ENCODE measurements around the gene LAMP5.

The LAMP5 gene

DNA sequence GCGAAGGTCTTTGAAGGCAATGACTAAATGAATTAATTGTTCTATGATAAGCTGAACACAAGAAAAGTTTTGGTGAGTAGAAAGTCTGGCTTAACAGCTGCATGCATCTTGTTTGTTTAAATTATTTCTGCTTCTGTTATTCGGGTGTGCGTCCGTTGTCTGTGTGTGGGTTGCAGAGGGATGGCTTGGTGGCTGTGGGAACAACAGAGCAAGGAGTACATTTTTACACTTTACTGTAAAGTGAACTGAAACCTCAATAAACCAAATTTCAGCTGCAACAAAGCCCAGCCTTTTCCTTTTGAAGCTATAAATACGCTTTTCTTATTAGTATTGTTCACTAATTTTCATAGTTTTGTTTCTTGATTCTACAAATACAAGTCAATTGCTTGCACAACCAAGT is 3.5 kb upstream of the LAMP5 start:
- H3K4me1 ChIP-seq (ENCODE audit: control insufficient read depth, insufficient read depth, low read length, unreplicated experiment) = peaks cover 3% of the 10 kb centered on the region
- no peak overlapping the region for H3K27ac ChIP-seq (ENCODE audit: low read depth, low read length)
- H2AFZ ChIP-seq (ENCODE audit: low read length, unreplicated experiment) = no peak overlapping the region
- H3K79me2 ChIP-seq (ENCODE audit: control insufficient read depth, insufficient read depth, low read length, unreplicated experiment) = no peaks in the 10 kb centered on the region
- no peaks in the 10 kb centered on the region for H3K36me3 ChIP-seq (ENCODE audit: insufficient read depth, low read length)
- H3K4me3 ChIP-seq (ENCODE audit: low read depth, low read length) = no peak overlapping the region
- peaks cover 100% of the 10 kb centered on the region for H3K27me3 ChIP-seq (ENCODE audit: insufficient read depth, low read length)

DNA sequence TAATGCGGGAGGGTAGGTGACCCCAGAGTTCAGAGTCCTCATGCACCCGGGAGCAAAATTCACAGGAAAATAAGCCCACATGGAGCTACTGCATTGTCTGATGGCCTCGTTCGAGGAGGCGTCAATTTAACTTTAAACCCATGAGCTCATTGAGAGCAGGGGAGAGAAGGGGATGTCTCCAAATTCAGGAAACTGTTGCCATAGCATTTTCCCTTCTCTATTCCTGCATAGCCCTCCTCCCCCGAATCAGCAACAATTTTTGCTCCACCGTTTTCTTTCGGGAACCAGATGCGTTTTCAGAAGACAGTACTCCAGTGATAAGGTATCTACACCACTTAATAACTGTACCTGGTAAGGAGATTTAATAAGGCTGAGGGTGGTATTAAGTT is 324 bp upstream of the LAMP5 start:
- H3K4me3 ChIP-seq (ENCODE audit: low read depth, low read length) = no peak overlapping the region
- no peak overlapping the region for H3K27ac ChIP-seq (ENCODE audit: low read depth, low read length)
- H2AFZ ChIP-seq (ENCODE audit: low read length, unreplicated experiment) = no peak overlapping the region
- H3K4me1 ChIP-seq (ENCODE audit: control insufficient read depth, insufficient read depth, low read length, unreplicated experiment) = peaks cover 3% of the 10 kb centered on the region
- H3K79me2 ChIP-seq (ENCODE audit: control insufficient read depth, insufficient read depth, low read length, unreplicated experiment) = no peaks in the 10 kb centered on the region
- H3K36me3 ChIP-seq (ENCODE audit: insufficient read depth, low read length) = no peaks in the 10 kb centered on the region
- peaks cover 100% of the 10 kb centered on the region for H3K27me3 ChIP-seq (ENCODE audit: insufficient read depth, low read length)

DNA sequence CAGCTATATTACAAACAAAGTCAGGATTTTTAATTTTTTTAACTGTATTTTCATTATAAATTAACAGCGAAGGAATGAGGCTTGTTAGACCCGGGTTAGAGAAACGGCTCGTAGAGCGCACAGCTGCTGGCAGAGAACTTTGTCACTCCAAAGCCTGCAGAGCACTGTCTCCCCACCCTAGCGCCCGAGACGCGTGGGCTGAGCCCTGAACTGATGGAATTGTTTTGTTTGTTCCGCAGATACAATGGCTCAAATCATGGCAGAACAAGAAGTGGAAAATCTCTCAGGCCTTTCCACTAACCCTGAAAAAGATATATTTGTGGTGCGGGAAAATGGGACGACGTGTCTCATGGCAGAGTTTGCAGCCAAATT is 810 bp downstream of the LAMP5 start:
- Histone ChIP-seq H3K79me2 (ENCODE audit: control insufficient read depth, insufficient read depth, low read length, unreplicated experiment) (no peaks in the 10 kb centered on the region), H3K27me3 (ENCODE audit: insufficient read depth, low read length) (peaks cover 100% of the 10 kb centered on the region), H3K27ac (ENCODE audit: low read depth, low read length) (no peak overlapping the region)

DNA sequence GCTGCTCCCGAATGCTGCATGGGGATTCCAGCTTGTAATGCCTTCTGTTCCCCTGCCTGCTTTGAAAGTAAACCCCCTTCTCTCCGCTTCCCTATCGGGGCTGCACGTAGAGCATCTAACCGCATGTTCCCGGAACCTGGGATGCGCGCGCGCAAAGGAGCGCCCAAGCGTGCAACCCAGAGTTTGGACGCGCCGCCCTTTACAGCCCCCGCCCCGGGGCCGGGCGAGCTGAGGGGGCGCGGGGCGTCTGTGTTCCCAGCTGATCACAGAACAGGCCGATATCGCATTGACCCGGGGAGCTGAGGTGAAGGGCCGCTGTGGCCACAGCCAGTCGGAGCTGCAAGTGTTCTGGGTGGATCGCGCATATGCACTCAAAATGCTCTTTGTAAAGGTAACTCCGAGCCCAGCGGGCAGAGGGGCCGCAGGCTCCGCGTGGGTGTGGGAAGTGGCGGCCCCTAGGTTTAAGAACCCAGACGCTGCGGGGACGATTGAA is 1.4 kb downstream of the LAMP5 start:
- H3K36me3 ChIP-seq (ENCODE audit: insufficient read depth, low read length) = no peaks in the 10 kb centered on the region
- no peak overlapping the region for H3K27ac ChIP-seq (ENCODE audit: low read depth, low read length)
- H2AFZ ChIP-seq (ENCODE audit: low read length, unreplicated experiment) = no peak overlapping the region
- peaks cover 3% of the 10 kb centered on the region for H3K4me1 ChIP-seq (ENCODE audit: control insufficient read depth, insufficient read depth, low read length, unreplicated experiment)
- H3K27me3 ChIP-seq (ENCODE audit: insufficient read depth, low read length) = peaks cover 100% of the 10 kb centered on the region
- H3K4me3 ChIP-seq (ENCODE audit: low read depth, low read length) = peak overlapping the region; percentile 15; the same call in 1 of the 2 replicates
- H3K79me2 ChIP-seq (ENCODE audit: control insufficient read depth, insufficient read depth, low read length, unreplicated experiment) = no peaks in the 10 kb centered on the region

More for the DNA sequence above, 810 bp downstream of the LAMP5 start:
- Histone ChIP-seq H3K4me1 (ENCODE audit: control insufficient read depth, insufficient read depth, low read length, unreplicated experiment) (peaks cover 3% of the 10 kb centered on the region), H3K36me3 (ENCODE audit: insufficient read depth, low read length) (no peaks in the 10 kb centered on the region), H3K4me3 (ENCODE audit: low read depth, low read length) (peak overlapping the region; percentile 13; the same call in 1 of the 2 replicates), H2AFZ (ENCODE audit: low read length, unreplicated experiment) (no peak overlapping the region)

DNA sequence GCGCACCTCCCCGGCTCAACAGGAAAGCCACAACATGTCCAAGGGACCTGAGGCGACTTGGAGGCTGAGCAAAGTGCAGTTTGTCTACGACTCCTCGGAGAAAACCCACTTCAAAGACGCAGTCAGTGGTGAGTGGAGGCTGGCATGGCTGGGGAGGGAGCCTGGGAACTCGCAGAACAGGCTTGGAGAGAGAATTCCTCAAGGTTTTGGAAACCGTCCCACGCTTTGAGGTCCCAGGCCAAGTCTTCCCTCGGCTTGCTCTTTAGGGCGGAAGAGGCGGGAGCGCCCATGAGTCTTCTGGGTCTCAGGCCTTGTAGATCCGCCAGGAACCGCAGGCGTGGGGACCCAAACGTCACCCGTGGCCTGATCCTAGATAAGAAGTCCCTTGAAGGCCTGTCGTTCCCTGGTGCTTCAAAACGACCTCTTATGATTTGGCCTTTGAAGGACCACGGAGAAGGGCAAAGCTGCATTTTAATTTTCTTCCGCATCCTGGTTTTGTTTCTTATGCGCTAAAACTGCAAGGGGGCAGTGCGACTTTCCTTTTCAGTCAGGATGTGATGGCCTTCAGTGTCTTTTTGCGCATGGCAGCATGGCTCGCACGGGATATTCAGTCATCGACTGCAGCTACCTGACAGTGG is 2.0 kb downstream of the LAMP5 start:
- peaks cover 98% of the 10 kb centered on the region for H3K27me3 ChIP-seq (ENCODE audit: insufficient read depth, low read length)
- H3K4me3 ChIP-seq (ENCODE audit: low read depth, low read length) = peak overlapping the region; percentile 15; the same call in 1 of the 2 replicates

DNA sequence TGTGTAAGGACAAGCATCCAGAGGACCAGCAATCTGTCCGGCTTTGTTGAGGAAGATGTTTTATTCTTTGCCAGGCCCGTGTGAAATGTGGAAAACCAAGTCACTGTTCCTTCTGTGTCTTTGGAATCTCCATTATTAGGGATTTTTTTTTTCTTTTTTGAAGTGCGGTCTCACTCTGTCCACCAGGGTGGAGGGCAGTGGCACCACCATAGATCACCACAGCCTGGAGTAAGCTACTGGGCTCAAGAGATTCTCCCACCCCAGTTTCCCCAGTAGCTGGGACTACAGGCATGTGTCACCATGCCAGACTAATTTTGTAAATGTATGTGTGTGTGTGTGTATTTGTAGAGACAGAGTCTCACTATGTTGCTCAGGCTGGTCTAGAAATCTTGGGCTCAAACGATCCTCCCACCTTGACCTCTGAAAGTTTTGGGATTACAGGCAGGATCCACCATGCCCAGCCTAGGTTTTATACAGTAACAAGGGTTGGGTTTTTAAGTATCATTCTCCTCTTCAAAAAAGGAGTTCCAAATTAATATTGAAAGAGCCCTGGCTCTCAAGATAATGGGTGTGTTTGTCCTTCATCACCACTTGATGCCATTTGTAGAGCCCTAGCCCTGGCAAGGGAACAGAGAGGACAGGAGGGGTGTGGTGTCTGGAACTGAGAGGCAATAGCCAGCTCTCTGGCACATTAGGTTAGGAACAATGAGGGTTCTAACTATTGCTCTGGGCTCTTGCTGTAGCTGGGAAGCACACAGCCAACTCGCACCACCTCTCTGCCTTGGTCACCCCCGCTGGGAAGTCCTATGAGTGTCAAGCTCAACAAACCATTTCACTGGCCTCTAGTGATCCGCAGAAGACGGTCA is 3.1 kb downstream of the LAMP5 start:
- H3K36me3 ChIP-seq (ENCODE audit: insufficient read depth, low read length) = no peaks in the 10 kb centered on the region
- no peaks in the 10 kb centered on the region for H3K79me2 ChIP-seq (ENCODE audit: control insufficient read depth, insufficient read depth, low read length, unreplicated experiment)
- H3K27ac ChIP-seq (ENCODE audit: low read depth, low read length) = no peak overlapping the region
- peaks cover 98% of the 10 kb centered on the region for H3K27me3 ChIP-seq (ENCODE audit: insufficient read depth, low read length)
- H3K4me1 ChIP-seq (ENCODE audit: control insufficient read depth, insufficient read depth, low read length, unreplicated experiment) = peaks cover 3% of the 10 kb centered on the region
- H3K4me3 ChIP-seq (ENCODE audit: low read depth, low read length) = no peak overlapping the region
- no peak overlapping the region for H2AFZ ChIP-seq (ENCODE audit: low read length, unreplicated experiment)

More for the DNA sequence above, 2.0 kb downstream of the LAMP5 start:
- Histone ChIP-seq H2AFZ (ENCODE audit: low read length, unreplicated experiment) (no peak overlapping the region), H3K36me3 (ENCODE audit: insufficient read depth, low read length) (no peaks in the 10 kb centered on the region), H3K27ac (ENCODE audit: low read depth, low read length) (no peak overlapping the region), H3K4me1 (ENCODE audit: control insufficient read depth, insufficient read depth, low read length, unreplicated experiment) (peaks cover 3% of the 10 kb centered on the region), H3K79me2 (ENCODE audit: control insufficient read depth, insufficient read depth, low read length, unreplicated experiment) (no peaks in the 10 kb centered on the region)

DNA sequence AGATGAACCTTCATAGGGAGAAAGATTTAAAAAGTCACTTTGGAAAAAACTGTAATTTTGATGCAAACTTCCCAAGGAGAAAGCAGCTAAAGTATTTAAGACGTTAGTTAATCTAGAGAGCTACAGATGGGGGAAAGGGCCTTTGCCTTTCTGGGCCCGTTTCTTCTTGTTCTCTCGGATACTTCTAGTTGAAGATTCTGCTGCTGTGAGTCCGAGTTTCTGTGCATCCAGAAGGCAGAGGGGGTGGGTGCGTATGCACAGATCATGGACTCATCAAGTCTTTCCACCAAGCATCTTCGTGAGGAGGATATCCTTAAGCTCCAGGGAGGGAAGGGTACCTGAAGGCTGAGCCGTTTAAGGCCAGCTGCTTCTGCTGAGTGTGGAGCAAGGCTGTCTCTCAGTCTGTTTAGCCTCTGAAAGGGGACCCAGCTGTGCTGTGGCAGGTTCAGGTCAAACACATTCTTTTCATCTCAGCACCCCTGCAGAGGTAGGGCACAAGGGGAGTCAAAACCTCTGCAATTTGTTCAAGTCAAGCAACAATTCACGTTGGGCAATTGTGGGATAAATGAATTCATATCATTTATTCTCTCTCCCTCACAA is 4.3 kb downstream of the LAMP5 start:
- no peak overlapping the region for H2AFZ ChIP-seq (ENCODE audit: low read length, unreplicated experiment)
- no peak overlapping the region for H3K27ac ChIP-seq (ENCODE audit: low read depth, low read length)
- H3K4me3 ChIP-seq (ENCODE audit: low read depth, low read length) = no peak overlapping the region
- H3K36me3 ChIP-seq (ENCODE audit: insufficient read depth, low read length) = no peaks in the 10 kb centered on the region
- no peaks in the 10 kb centered on the region for H3K79me2 ChIP-seq (ENCODE audit: control insufficient read depth, insufficient read depth, low read length, unreplicated experiment)
- H3K27me3 ChIP-seq (ENCODE audit: insufficient read depth, low read length) = peaks cover 88% of the 10 kb centered on the region
- peaks cover 3% of the 10 kb centered on the region for H3K4me1 ChIP-seq (ENCODE audit: control insufficient read depth, insufficient read depth, low read length, unreplicated experiment)

DNA sequence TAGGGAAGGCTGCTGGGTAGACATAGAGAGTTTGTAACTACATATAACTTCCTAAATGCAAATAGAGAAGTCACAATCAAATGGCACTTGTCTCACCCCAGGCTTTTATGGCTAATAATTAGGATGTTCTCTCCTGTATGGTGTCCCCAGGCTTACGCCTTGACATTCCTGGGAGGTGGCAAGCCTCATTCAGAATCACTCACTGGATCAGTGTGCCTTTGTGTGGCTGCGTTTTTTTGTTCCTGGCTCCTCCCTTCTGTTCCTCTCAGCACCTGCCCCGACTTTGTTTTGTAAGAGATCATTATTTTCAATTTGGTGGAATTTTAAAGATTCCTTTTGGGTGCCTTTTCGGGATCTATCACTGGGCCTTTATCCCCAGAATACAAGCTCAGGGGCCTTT is 5.7 kb downstream of the LAMP5 start:
- peaks cover 3% of the 10 kb centered on the region for H3K4me1 ChIP-seq (ENCODE audit: control insufficient read depth, insufficient read depth, low read length, unreplicated experiment)

DNA sequence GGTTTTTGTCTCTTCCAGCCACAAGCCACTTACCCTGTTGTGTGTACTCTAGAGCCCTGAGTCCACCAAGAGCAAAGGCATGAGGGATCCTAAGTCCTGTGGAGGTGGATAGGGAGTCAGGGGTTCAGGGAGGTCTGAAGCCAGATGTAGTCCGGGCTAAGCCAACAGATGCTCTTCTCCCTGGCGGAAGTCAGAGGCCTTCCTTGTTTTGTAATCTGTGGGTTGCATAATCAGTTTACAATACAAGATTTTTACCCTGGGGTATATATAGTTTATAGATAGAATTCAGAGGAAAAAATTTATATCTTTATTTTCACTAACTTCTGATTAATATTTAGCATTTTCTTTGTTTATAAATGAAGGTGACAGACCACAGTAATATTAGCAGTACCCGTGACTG is 9.2 kb downstream of the LAMP5 start:
- no peak overlapping the region for H3K27ac ChIP-seq (ENCODE audit: low read depth, low read length)
- no peaks in the 10 kb centered on the region for H3K4me1 ChIP-seq (ENCODE audit: control insufficient read depth, insufficient read depth, low read length, unreplicated experiment)
- H3K79me2 ChIP-seq (ENCODE audit: control insufficient read depth, insufficient read depth, low read length, unreplicated experiment) = no peaks in the 10 kb centered on the region
- H3K27me3 ChIP-seq (ENCODE audit: insufficient read depth, low read length) = peaks cover 58% of the 10 kb centered on the region
- H3K36me3 ChIP-seq (ENCODE audit: insufficient read depth, low read length) = no peaks in the 10 kb centered on the region
- H3K4me3 ChIP-seq (ENCODE audit: low read depth, low read length) = no peak overlapping the region
- no peak overlapping the region for H2AFZ ChIP-seq (ENCODE audit: low read length, unreplicated experiment)

More for the DNA sequence above, 5.7 kb downstream of the LAMP5 start:
- no peaks in the 10 kb centered on the region for H3K36me3 ChIP-seq (ENCODE audit: insufficient read depth, low read length)
- H3K79me2 ChIP-seq (ENCODE audit: control insufficient read depth, insufficient read depth, low read length, unreplicated experiment) = no peaks in the 10 kb centered on the region
- no peak overlapping the region for H2AFZ ChIP-seq (ENCODE audit: low read length, unreplicated experiment)
- no peak overlapping the region for H3K27ac ChIP-seq (ENCODE audit: low read depth, low read length)
- H3K27me3 ChIP-seq (ENCODE audit: insufficient read depth, low read length) = peaks cover 80% of the 10 kb centered on the region
- H3K4me3 ChIP-seq (ENCODE audit: low read depth, low read length) = no peak overlapping the region

DNA sequence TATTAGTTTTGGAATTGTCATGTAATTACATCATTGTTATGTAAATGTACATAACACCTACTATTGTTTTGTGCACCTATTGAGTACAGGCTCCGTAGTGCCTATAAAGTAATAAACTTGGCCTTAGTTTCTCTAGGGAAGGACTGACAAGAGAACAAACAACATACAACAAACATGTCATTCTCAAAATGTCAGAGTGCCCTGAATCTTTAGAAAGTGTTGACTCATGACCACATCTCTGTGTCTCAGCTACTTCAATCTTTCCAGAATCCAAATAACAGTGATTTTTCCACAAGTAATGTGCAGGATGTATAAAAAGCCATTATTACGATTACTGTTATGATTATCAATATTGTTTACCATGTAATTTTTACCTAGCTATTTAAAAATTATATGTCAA is 17.2 kb downstream of the LAMP5 start:
- no peak overlapping the region for H3K27ac ChIP-seq (ENCODE audit: low read depth, low read length)
- H2AFZ ChIP-seq (ENCODE audit: low read length, unreplicated experiment) = no peak overlapping the region
- no peaks in the 10 kb centered on the region for H3K4me1 ChIP-seq (ENCODE audit: control insufficient read depth, insufficient read depth, low read length, unreplicated experiment)
- no peak overlapping the region for H3K4me3 ChIP-seq (ENCODE audit: low read depth, low read length)
- peaks cover 45% of the 10 kb centered on the region for H3K27me3 ChIP-seq (ENCODE audit: insufficient read depth, low read length)
- H3K36me3 ChIP-seq (ENCODE audit: insufficient read depth, low read length) = no peaks in the 10 kb centered on the region
- H3K79me2 ChIP-seq (ENCODE audit: control insufficient read depth, insufficient read depth, low read length, unreplicated experiment) = no peaks in the 10 kb centered on the region
